DMS 273 (cell line): ENCODE data around the gene GPR135.
"Not testable (repeated sequence)": the region's sequence is repeated elsewhere in the genome, so short reads cannot be mapped to it uniquely, and the experiment has no call there.

ENCODE experiments used
- DNase-seq: peaks from one replicate; lab custom pipeline; 2025; ENCODE audit not compliant: unreplicated experiment; lab: John Stamatoyannopoulos, UW

Gene GPR135

DNA sequence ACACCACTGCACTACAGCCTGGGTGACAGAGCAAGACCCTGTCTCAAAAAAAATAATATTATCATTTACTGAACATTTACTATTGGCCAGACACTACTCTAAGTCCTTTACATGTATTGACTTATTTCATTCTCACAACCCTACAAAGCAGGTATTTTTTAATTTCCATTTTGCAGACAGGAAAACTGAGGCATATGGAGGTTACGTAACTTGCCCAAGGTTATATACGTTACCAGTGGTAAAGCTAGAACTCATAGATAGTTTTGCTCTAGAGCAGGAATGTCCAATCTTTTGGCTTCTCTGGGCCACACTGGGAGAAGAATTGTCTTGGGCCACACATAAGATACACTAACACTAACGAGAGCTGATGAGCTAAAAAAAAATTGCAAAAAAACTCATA lies 13.4 kb upstream of the GPR135 start:
- no peak for DNase-seq

DNA sequence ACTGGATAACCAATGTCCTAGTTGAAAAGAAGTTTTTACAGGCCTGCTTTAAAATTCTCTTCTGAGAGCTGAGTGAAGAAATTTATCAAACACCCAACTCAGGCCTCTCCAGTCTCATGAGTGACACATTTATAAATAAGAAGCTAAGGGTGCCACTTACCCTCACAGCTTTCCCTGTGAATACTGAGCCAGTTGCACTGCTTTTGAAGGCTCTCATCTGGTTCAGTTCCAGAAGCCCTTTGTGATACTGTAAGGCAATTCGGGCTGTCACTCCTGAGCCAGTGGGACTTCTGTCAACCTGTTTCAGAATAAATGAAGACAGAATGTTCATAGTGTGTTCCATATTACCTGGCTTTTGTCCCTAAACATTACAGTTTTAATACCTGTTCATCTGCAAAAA lies 10.5 kb upstream of the GPR135 start:
- DNase-seq = no peak

DNA sequence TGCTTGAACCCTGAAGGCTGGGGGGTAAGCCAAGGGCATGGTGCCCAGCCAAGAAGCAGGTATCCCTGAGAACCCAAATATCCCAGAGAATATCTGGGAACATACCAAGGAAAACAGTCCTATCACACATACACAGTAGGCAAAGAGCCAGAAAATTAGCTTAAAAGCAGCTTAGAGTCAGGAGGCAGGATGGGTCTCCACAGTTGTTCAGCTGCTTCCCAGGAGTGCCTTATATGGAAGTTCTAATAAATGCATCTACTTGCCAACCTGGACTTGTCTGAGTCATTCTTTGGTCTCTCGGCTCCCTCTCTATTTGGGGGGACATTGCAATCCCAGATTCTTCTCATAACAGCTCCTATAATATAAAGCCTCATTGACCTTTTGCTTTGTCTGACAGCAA lies 9.0 kb upstream of the GPR135 start:
- peak; percentile 44 for DNase-seq

DNA sequence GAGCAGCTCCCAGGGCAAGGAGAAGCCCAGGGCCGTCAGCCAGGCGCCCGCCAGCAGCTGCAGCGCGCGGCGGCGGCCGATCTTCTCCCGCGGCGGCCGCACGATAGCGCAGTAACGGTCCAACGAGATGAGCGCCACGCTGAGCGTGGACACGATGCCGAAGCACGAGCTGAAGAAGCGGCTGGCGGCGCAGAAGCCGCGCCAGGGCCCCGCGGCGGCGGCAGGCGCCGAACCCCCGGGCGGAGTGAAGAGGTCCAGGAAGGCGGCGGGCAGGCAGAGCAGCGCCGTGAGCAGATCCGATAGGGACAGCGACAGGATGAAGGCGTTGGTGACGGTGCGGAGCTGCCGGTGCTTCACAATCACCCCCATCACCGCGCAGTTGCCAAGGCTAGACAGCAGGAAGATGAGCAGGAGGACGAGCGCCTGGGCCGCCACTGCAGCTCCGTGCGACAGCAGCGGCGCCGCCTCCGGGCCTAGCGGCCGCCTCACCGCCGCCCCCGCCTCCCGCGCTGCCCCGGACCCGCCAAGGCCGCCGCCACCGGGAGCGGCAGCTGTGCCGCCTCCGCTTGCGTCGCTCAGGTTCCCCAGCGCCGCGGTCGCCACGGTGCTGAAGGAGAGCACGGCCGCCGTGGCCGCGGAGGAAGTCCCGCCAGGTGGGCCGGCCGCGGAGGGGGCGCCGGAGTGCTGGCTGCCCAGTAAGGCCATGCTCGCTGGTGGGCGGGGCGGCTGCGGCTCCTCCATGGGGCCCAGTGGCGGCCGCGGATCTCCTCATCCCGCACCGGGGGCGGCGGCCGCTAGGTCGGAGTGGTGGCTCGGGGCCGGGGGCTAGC lies 479 bp downstream of the GPR135 start:
- DNase-seq = peak; percentile 78

DNA sequence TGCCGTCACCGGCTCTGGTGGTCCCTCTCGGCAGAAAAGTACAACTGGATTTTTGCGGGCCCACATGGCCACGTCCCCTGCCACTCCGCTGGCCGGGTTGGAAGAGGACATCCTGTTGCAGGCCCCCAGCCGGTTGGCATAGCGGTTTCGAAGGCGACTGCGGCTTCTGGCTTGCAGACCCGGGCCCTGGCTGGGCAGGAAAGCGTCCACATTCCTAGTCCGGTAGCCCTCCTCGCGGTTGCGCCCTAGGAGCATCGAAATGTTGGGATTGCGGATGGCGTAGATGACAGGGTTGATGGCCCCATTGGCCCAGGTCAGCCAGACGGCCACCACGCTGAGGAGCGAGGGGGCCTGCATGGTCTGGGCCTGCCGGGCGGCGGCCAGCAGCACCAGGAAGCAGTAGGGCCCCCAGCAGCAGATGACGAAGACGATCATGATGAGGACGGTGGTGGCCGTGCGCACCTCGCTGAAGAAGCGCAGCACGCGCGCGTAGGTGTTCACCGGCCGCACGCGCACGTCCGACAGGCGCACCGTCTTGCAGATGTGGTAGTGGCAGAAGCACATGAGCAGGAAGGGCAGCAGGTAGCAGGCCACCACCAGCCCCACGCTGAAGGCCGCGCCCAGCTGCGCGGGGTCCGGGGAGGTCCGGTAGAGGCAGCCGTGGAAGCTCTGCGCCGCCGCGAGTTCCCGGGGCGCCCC lies 1.2 kb downstream of the GPR135 start:
- DNase-seq = no peak

DNA sequence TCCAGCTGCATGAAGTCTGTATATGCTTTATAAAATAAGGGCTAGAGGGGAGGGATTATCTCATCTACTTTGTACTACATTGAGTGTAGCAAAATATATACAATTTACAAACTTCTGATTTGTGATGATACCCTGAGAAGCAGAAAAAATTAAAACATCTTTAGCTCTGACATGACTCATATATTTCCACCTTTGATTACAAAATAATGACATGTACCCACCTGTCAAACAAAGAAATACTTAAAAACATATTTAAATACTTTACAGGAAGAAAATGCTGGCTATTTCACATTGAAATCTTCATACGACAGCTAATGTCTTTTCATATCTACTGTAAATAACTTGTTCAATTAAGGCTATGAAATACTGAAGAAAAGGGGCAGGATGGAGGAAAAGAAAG lies 3.3 kb downstream of the GPR135 start:
- DNase-seq = no peak

DNA sequence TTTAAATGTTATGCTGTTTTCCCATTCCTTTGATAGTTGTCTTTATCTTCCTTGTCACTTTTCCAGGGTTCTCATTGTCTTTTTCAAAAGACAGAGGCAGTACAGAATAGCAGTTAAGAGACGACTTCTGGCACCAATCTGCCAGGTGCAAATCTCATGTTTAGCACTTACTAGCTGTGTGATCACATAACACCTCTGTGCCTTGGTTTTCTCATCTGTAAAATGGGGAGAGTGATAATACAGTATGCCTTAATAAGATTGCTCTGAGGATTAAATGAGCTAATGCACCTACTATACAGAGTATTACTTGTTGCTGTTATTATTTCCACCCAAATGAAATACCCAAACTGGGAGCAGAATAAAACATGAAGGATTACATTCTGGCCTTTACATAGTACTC lies 4.8 kb downstream of the GPR135 start:
- DNase-seq = no peak

DNA sequence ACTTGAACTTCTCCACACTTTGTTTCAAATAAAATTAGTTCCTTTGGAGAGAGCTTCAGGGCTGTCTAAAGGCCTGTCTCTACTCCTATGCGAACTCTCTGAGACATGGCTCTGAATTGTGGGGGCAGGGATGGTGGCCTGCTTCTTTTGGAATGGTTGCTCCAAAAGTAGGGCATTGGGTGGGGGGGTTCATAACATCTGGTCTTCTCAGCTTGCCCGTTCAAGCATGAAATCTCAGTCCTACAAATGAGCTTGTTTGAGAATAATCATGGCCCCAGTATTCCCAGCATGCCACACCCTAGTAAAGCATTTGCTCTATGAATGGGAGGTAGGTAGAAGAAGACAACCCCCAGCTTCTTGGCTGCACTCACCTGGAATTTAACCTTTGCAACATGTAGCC lies 6.7 kb downstream of the GPR135 start:
- DNase-seq = no peak

DNA sequence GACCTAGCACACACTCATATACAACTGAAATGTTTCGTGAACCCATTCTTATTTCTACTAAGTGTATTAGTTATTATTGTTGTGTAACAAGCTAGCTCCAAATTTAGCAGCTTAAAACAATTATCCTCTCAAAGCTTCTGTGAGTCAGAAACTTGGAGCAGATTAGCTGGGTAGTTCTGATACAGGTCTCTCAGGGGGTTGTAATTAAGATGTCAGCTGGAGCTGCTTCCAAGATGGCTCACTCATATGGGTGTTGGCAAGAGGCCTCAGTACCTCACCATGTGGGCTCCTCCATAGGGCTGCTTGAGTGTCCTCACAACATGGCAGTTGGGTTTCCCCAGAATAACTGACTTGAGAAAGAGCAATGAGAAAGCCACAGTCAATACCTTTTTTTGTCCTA lies 9.8 kb downstream of the GPR135 start:
- peak; percentile 15 for DNase-seq

DNA sequence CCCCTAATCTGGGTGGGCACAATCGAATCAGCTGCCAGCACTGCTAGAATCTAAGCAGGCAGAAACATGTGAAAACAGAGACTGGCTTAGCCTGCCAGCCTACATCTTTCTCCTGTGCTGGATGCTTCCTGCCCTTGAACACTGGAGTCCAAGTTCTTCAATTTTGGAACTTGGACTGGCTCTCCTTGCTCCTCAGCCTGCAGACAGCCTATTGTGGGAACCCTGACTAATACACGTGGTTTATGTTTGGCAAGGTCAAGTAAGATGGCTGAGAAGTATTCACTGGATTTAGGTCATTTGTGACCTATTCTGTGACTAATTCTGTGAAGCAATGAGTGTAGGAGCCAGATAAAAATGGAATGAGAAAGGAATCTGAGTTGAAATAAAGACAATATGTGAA lies 11.0 kb downstream of the GPR135 start:
- no peak for DNase-seq

DNA sequence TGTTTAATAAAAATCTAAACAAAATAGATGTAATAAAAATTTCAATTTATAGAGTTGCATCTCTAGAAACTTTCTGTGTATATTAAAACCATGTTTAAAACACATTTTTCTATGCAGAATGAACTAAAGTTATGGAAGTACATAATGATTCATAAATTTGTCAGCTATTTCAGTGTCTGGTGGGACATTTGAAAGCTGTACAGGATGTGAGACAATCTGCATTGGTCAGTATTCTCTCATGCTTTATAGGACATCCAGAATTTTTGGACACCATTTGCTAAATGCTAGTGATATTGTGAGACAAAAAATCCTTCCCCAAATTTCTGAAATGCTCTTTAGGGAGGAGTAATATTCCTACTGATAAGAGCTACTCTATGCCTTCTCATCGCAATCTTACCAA lies 13.3 kb downstream of the GPR135 start:
- DNase-seq = no peak

DNA sequence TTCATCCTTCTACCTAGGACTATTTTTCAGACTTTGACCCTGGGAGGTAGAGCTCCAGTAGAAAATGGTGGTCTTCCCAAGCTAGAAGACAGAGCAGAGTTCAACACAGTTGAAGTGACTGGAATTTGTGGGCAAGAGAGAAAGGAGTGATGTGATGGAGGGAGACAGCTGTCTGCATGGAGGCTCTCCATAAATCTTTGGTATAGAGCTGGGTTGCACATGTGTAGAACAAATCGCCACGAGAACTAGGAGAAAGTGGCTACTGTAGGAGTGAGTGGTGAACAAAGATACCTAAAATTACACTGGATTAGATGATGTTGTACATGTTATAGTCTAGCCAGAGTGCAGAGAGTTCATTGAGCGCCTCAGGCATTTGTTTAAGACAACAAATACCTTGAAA lies 14.5 kb downstream of the GPR135 start:
- no peak for DNase-seq

DNA sequence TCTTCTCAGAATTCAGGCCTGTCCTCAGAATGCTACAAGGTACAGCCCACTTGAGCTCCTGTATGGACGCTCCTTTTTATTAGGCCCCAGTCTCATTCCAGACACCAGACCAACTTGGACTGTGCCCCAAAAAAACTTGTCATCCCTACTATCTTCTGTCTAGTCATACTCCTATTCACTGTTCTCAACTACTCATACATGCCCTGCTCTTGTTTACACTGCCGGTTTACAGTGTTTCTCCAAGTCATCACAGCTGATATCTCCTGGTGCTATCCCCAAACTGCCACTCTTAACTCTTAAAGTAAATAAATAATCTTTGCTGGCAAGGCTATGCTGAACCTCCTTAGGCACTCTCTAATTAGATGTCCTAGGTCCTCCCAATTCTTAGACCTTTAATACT lies 16.5 kb downstream of the GPR135 start:
- not testable (repeated sequence) for DNase-seq

DNA sequence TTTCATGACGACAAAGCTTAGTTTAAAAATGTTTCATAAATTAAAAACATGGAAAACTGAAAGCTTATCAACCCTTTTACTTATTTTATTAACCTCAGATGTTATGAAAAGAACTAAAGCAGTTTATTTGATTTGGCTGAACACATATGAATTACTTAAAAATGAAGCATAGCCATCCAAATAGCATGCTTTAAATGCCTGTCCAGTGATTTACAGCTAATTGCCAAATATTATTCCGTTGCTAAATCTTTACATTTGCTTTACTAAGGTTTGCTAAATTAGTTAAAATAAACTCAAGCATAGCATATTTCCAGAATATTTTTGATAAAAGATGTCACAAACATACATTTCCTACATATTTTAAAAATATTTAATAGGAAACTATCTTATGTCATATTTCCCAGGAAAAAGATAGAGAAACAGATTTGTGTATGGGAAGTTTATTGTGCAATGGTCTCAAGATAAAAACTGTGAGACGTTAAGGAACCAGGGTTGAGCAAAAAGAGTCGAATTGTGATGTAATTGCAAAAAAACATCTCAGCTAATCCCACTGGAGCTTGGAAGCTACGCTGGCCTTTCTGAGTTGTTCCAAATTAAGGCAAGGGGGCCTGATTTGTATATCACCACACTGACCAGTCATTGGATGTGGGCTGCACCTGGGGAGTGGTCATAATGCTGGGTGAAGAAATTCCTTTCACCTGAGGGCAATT lies 25.8 kb downstream of the GPR135 start:
- DNase-seq = no peak

DNA sequence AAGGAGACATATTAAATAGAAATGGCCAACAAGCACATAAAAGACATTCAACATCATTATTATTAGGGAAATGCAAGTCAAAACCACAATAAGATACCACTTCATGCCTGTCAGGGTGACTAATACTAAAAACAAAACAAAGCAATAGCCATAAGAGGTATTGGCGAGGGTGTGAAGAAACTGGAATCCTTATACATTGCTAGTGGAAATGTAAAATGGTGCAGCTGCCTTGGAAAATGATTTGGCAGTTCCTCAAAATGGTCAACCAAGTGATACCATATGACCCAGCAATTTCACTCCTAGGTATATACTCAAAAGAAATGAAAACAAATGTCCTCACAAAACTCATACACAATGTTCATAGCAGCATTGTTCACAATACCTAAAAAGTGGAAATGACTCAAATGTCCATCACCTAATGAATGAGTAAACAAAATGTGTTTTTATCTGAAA lies 27.0 kb downstream of the GPR135 start:
- no peak for DNase-seq

DNA sequence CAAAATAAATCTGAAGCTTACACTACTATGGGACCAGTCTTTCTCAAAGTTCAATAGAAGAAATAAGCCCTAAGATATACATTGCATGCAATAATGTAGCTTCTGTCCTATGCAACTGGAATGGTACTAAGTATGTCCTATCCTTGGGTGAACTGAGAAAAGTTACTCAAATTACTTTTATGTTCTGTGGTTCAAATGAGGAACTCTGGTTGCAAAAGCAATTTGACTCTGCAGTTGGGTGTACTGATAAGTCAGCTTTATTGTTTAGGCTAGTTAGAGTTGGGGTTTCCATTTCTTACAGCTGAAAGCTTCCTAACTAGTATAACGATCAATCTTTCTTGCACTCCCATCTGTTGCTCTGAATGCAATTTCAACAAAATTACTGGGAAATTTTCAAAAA lies 29.2 kb downstream of the GPR135 start:
- no peak for DNase-seq

DNA sequence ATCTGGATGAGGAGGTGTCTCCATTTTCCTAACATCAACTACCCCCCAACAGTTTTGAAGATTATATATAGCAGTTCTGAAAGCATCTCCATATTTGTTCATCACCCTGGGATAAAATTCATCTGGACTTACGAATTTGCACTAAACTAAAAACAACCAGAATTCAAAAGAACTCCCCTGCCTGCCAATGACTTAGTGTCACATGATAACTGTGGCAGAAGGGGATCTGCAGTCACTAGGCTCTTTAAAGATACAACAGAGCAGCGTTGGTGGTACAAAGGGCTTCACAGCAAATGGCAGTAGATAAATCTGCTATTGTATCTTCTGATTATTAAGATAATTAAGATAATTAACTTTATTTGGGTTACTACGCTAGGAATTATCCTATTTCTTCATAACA lies 30.1 kb downstream of the GPR135 start:
- no peak for DNase-seq

DNA sequence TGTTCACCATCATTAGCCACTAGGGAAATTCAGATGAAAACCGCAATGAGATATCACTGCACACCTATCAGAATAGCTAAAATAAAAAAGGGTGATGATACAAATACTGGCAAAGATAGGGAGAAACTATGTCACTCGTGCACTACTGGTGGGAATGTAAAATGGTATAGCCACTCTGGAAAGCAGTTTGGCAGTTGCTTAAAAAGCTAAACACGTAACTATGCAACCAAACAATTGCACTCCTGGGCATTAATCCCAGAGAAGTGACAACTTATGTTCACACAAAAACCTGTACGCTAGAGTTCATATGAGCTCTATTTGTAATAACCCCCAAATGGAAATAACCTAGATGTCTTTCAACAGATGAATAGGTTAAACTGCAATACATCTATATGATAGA lies 35.4 kb downstream of the GPR135 start:
- DNase-seq = no peak

DNA sequence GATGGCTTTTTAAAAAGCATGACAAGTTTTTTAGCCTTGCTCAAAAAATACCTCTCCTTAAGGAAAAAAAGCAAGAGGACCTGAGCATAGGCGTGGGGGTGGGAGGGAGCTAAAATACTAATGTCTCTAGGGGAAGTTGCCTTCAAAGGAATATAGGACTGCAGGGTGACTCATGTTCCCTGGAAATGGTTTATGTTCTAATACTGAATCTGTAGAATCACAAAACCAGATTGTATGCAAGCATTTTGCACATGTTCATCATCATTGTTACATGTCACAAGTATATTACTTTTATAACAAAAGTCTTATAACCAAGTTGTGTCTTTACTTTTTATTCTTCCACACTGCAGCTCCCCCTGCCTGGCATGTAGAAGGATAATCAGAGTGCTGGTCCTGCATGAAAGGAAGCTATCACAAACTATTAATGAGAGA lies 36.6 kb downstream of the GPR135 start:
- DNase-seq = no peak

DNA sequence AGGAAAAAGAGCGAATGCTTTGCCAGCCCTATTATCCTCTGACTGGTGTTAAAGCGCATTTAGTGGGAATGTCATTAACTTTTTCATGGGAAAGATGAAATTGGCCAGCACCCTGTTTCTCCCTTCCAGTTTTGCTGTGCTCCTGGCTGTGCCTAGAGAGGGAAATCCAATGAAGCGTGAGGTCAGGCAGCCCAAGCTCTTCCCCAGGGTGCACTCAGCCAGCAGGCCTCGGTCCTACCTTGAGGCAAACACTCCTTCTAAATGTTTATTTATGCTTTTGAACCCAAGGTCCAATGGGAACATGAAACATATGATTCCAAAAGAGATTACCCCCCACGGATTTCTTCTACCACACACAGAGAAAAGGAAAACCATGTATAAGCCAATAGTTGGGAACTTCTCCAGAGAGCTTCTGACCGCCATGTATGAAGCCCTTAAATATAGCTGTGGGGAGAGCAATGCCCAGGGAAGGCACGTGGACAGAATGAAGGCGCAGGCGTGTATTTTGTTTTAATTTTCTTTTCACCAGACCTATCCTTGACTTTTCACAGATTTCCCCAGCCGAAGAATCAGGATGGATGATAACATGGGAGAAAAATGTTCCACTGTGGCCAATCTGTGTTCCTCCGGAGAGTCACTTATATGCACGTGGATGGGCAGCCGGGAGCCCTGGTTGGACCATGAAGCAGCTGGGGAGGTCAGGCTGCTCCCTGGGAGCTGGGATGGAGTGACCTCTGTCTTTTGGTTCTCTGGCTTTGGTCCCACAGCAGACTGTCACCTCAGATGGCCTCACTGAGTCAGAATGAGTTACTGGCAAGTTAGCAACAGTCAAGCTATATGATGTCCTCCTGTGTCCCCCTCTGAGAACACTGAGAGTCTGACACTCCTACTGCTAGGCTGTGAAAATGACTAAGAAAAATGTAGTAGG lies 37.3 kb downstream of the GPR135 start:
- peak; percentile 19 for DNase-seq
